GM12892 (cell line): ENCODE data around the gene TPSD1.

Experiments
- POLR2A ChIP-seq: IDR thresholded peaks from 2 replicates; pipeline ENCODE4 v1.6.1; 2011; ENCODE audit warnings: low read depth, low read length, control low read depth
- POLR2AphosphoS5 ChIP-seq: IDR thresholded peaks from 2 replicates; pipeline ENCODE4 v1.6.1; 2011; ENCODE audit warnings: low read depth, low read length, control low read depth
- TAF1 ChIP-seq: IDR thresholded peaks from 2 replicates; pipeline ENCODE4 v1.6.1; 2011; ENCODE audit warnings: low read depth, mild to moderate bottlenecking, control low read depth, low read length, borderline replicate concordance

- TF ChIP-seq POLR2A, result no peak
- TF ChIP-seq POLR2AphosphoS5, result no peak
- no peak for TF ChIP-seq TAF1
These were observed 5.4 kb downstream of the TPSD1 start for GRCh38 chr16:1261131-1261892.
